ENCODE data around the gene KRTAP6-2. TPM values are rescaled to one million over a fixed set of nuclear protein-coding genes. Genes with fewer than 3 reads are reported as not detected.

KRTAP6-2 gene
- total RNA-seq, 2 experiments from 2014 or later: not detected

GRCh38 chr21:30563072-30563471 lies 35.6 kb downstream of the KRTAP6-2 start:
- DNase-seq: no peak
- Mint-ChIP-seq H3K27me3 (ENCODE audit: low read depth) (no peaks in the 10 kb centered on the region), H3K27ac (no peak overlapping the region), H3K4me3 (no peak overlapping the region), H3K4me1 (ENCODE audit: low read depth) (no peaks in the 10 kb centered on the region), H3K9me3 (ENCODE audit: insufficient read depth) (no peaks in the 10 kb centered on the region), H3K36me3 (ENCODE audit: low read depth) (no peaks in the 10 kb centered on the region)
- ChIA-PET POLR2A (no interaction called here), CTCF (no interaction called here)
- no peak for ATAC-seq

GRCh38 chr21:30561957-30562356 lies 36.7 kb downstream of the KRTAP6-2 start:
- H3K36me3 Mint-ChIP-seq (ENCODE audit: low read depth): no peaks in the 10 kb centered on the region
- ATAC-seq (no peak), DNase-seq (no peak)
- H3K9me3 Mint-ChIP-seq (ENCODE audit: insufficient read depth): no peaks in the 10 kb centered on the region
- ChIA-PET POLR2A (no interaction called here), CTCF (no interaction called here)
- H3K4me3 Mint-ChIP-seq: no peak overlapping the region
- H3K27ac Mint-ChIP-seq: no peak overlapping the region
- no peaks in the 10 kb centered on the region for H3K27me3 Mint-ChIP-seq (ENCODE audit: low read depth)
- H3K4me1 Mint-ChIP-seq (ENCODE audit: low read depth): no peaks in the 10 kb centered on the region

- Mint-ChIP-seq H3K27ac (no peak within 1 kb of the TSS), H3K27me3 (ENCODE audit: low read depth) (no peaks in the 10 kb centered on the region), H3K36me3 (ENCODE audit: low read depth) (no peaks in the 10 kb centered on the region), H3K9me3 (ENCODE audit: insufficient read depth) (no peaks in the 10 kb centered on the region), H3K4me1 (ENCODE audit: low read depth) (no peaks in the 10 kb centered on the region), H3K4me3 (no peak within 1 kb of the TSS)
- DNase-seq (no peak), ATAC-seq (no peak)
- POLR2A ChIA-PET: no interaction called here
- CTCF ChIA-PET: no interaction called here
Measured at GRCh38 chr21:30561264-30561895, 37.3 kb downstream of the KRTAP6-2 start, which contains the start of gene KRTAP19-7. Gene KRTAP19-7, minus strand, starts transcription at chr21:30561314. Its CDS starts 25 bp downstream, at chr21:30561289.

GRCh38 chr21:30555095-30555494 lies 43.6 kb downstream of the KRTAP6-2 start:
- CTCF ChIA-PET: no interaction called here
- ATAC-seq (no peak), DNase-seq (no peak)
- POLR2A ChIA-PET: no interaction called here
- no peak overlapping the region for H3K4me3 Mint-ChIP-seq
- no peaks in the 10 kb centered on the region for H3K27me3 Mint-ChIP-seq (ENCODE audit: low read depth)
- H3K9me3 Mint-ChIP-seq (ENCODE audit: insufficient read depth): peaks cover 6% of the 10 kb centered on the region
- no peaks in the 10 kb centered on the region for H3K4me1 Mint-ChIP-seq (ENCODE audit: low read depth)
- no peaks in the 10 kb centered on the region for H3K36me3 Mint-ChIP-seq (ENCODE audit: low read depth)
- no peak overlapping the region for H3K27ac Mint-ChIP-seq

- POLR2A ChIA-PET: no interaction called here
- no peaks in the 10 kb centered on the region for H3K36me3 Mint-ChIP-seq (ENCODE audit: low read depth)
- no peak for ATAC-seq
Measured at GRCh38 chr21:30552782-30553181, 45.9 kb downstream of the KRTAP6-2 start.

More at GRCh38 chr21:30552782-30553181, 45.9 kb downstream of the KRTAP6-2 start:
- Mint-ChIP-seq H3K27me3 (ENCODE audit: low read depth) (no peaks in the 10 kb centered on the region), H3K4me1 (ENCODE audit: low read depth) (no peaks in the 10 kb centered on the region), H3K27ac (no peak overlapping the region), H3K4me3 (no peak overlapping the region), H3K9me3 (ENCODE audit: insufficient read depth) (peaks cover 6% of the 10 kb centered on the region)
- no peak for DNase-seq
- CTCF ChIA-PET: no interaction called here

Other genes starting within 250 kb of the KRTAP6-2 start
- gene KRTAP13-2, start 226.6 kb downstream of the KRTAP6-2 start, total RNA-seq: not detected
- not detected for gene KRTAP13-1, start 202.9 kb downstream of the KRTAP6-2 start, total RNA-seq
- gene KRTAP13-3, start 173.0 kb downstream of the KRTAP6-2 start, total RNA-seq: not detected
- gene KRTAP13-4, start 168.7 kb downstream of the KRTAP6-2 start, total RNA-seq: not detected
- not detected for gene KRTAP15-1, start 158.6 kb downstream of the KRTAP6-2 start, total RNA-seq
- not detected for gene KRTAP19-1, start 118.5 kb downstream of the KRTAP6-2 start, total RNA-seq
- gene KRTAP19-2, start 111.5 kb downstream of the KRTAP6-2 start, total RNA-seq: not detected
- gene KRTAP19-3, start 106.9 kb downstream of the KRTAP6-2 start, total RNA-seq: not detected
- gene KRTAP19-4, start 101.7 kb downstream of the KRTAP6-2 start, total RNA-seq: not detected
- not detected for gene KRTAP19-5, start 96.8 kb downstream of the KRTAP6-2 start, total RNA-seq
- gene KRTAP19-6, start 57.0 kb downstream of the KRTAP6-2 start, total RNA-seq: not detected
- gene KRTAP19-7, start 37.6 kb downstream of the KRTAP6-2 start, total RNA-seq: not detected
- not detected for gene KRTAP22-2, start 8.5 kb downstream of the KRTAP6-2 start, total RNA-seq
- gene KRTAP6-3, start 6.5 kb downstream of the KRTAP6-2 start, total RNA-seq: not detected
- not detected for gene KRTAP22-1, start 2.2 kb upstream of the KRTAP6-2 start, total RNA-seq
- not detected for gene KRTAP6-1, start 15.0 kb upstream of the KRTAP6-2 start, total RNA-seq
- gene KRTAP20-1, start 17.5 kb upstream of the KRTAP6-2 start, total RNA-seq: not detected
- gene KRTAP20-4, start 21.7 kb upstream of the KRTAP6-2 start, total RNA-seq: not detected
- not detected for gene KRTAP20-2, start 36.3 kb upstream of the KRTAP6-2 start, total RNA-seq
- gene KRTAP20-3, start 44.0 kb upstream of the KRTAP6-2 start, total RNA-seq: not detected
- gene KRTAP21-3, start 119.9 kb upstream of the KRTAP6-2 start, total RNA-seq: not detected
- gene KRTAP21-2, start 148.4 kb upstream of the KRTAP6-2 start, total RNA-seq: not detected
- not detected for gene KRTAP21-1, start 156.5 kb upstream of the KRTAP6-2 start, total RNA-seq
- gene KRTAP8-1, start 214.4 kb upstream of the KRTAP6-2 start, total RNA-seq: not detected
- gene KRTAP7-1, start 230.9 kb upstream of the KRTAP6-2 start, total RNA-seq: not detected